ES-I3 (cell line): ENCODE results near the gene TCEAL5.
A peak's percentile ranks its signal among the peaks of the same experiment; 100 is the strongest.
"Not testable (repeated sequence)": the region's sequence is repeated elsewhere in the genome, so short reads cannot be mapped to it uniquely, and the experiment has no call there.

Source experiments
- H3K36me3 ChIP-seq: 2 replicates; pipeline ENCODE4 v1.6.1; 2013; ENCODE audit warnings: mild to moderate bottlenecking, low read length, control low read depth, moderate library complexity; ENCODE audit not compliant: insufficient read depth
- H3K4me1 ChIP-seq: 2 replicates; pipeline ENCODE4 v1.6.1; 2013; ENCODE audit warnings: mild to moderate bottlenecking, control low read depth, low read length; ENCODE audit not compliant: insufficient read depth
- H3K9ac ChIP-seq: 2 replicates; pipeline ENCODE4 v1.6.1; 2013; ENCODE audit warnings: low read depth, mild to moderate bottlenecking, low read length, moderate library complexity
- H3K9me3 ChIP-seq: 2 replicates; pipeline ENCODE4 v1.6.1; 2013; ENCODE audit warnings: mild to moderate bottlenecking, low read length, moderate library complexity; ENCODE audit not compliant: control insufficient read depth, insufficient read depth

Gene TCEAL5

GRCh38 chrX:103276581-103277002, at the start of gene TCEAL5:
TCEAL5 (minus strand) TSS chrX:103276750; CDS start chrX:103274563, 2,187 bp downstream.
- Histone ChIP-seq H3K36me3 (no peaks in the 10 kb centered on the region), H3K9ac (peak within 1 kb of the TSS; percentile 43; the same call in 1 of the 2 replicates), H3K9me3 (no peaks in the 10 kb centered on the region; the same call in 1 of the 2 replicates), H3K4me1 (peaks cover 4% of the 10 kb centered on the region)

- Histone ChIP-seq H3K36me3 (peaks cover 4% of the 10 kb centered on the region), H3K9ac (peak overlapping the region; percentile 92; the same call in 1 of the 2 replicates), H3K9me3 (no peaks in the 10 kb centered on the region), H3K4me1 (no peaks in the 10 kb centered on the region)
Measured at GRCh38 chrX:103311399-103311780, 34.8 kb upstream of the TCEAL5 start.

- Histone ChIP-seq H3K36me3 (peaks cover 4% of the 10 kb centered on the region), H3K9ac (peak within 1 kb of the TSS; percentile 92), H3K9me3 (no peaks in the 10 kb centered on the region), H3K4me1 (no peaks in the 10 kb centered on the region)
Measured at GRCh38 chrX:103310555-103311398, 34.2 kb upstream of the TCEAL5 start, which contains the start of gene BEX2. BEX2 (minus strand) TSS chrX:103310990; CDS start chrX:103309976, 1,014 bp downstream.

- H3K9ac ChIP-seq: peak overlapping the region; percentile 92
- H3K4me1 ChIP-seq: no peaks in the 10 kb centered on the region
- peaks cover 4% of the 10 kb centered on the region for H3K36me3 ChIP-seq
- H3K9me3 ChIP-seq: no peaks in the 10 kb centered on the region
Measured at GRCh38 chrX:103309860-103310554, 33.5 kb upstream of the TCEAL5 start.

GRCh38 chrX:103305666-103306065, 29.1 kb upstream of the TCEAL5 start:
- H3K4me1 ChIP-seq: not testable (repeated sequence)

GRCh38 chrX:103304705-103305104, 28.2 kb upstream of the TCEAL5 start:
- no peak overlapping the region for H3K9ac ChIP-seq
- H3K9me3 ChIP-seq: no peaks in the 10 kb centered on the region; the same call in 1 of the 2 replicates
- H3K4me1 ChIP-seq: no peaks in the 10 kb centered on the region
- H3K36me3 ChIP-seq: peaks cover 4% of the 10 kb centered on the region

More at GRCh38 chrX:103305666-103306065, 29.1 kb upstream of the TCEAL5 start:
- H3K36me3 ChIP-seq, H3K9ac ChIP-seq, H3K9me3 ChIP-seq: not testable (repeated sequence)

GRCh38 chrX:103293118-103293517, 16.6 kb upstream of the TCEAL5 start:
- H3K9me3 ChIP-seq: no peaks in the 10 kb centered on the region; the same call in 1 of the 2 replicates
- H3K9ac ChIP-seq: no peak overlapping the region
- peaks cover 9% of the 10 kb centered on the region for H3K4me1 ChIP-seq
- H3K36me3 ChIP-seq: no peaks in the 10 kb centered on the region

- no peaks in the 10 kb centered on the region; the same call in 1 of the 2 replicates for H3K9me3 ChIP-seq
- H3K4me1 ChIP-seq: peaks cover 4% of the 10 kb centered on the region
- H3K36me3 ChIP-seq: no peaks in the 10 kb centered on the region
- H3K9ac ChIP-seq: no peak overlapping the region
Measured at GRCh38 chrX:103279624-103280023, 3.1 kb upstream of the TCEAL5 start.

GRCh38 chrX:103275947-103276567, 493 bp downstream of the TCEAL5 start:
- no peaks in the 10 kb centered on the region for H3K36me3 ChIP-seq
- peak overlapping the region; percentile 43; the same call in 1 of the 2 replicates for H3K9ac ChIP-seq
- peaks cover 4% of the 10 kb centered on the region for H3K4me1 ChIP-seq
- no peaks in the 10 kb centered on the region for H3K9me3 ChIP-seq

GRCh38 chrX:103274284-103274683, 2.3 kb downstream of the TCEAL5 start:
- no peak overlapping the region for H3K9ac ChIP-seq
- H3K36me3 ChIP-seq: no peaks in the 10 kb centered on the region
- no peaks in the 10 kb centered on the region for H3K9me3 ChIP-seq
- H3K4me1 ChIP-seq: peaks cover 4% of the 10 kb centered on the region

- peaks cover 3% of the 10 kb centered on the region; the same call in 1 of the 2 replicates for H3K36me3 ChIP-seq
- no peak overlapping the region for H3K9ac ChIP-seq
- no peaks in the 10 kb centered on the region for H3K9me3 ChIP-seq
- H3K4me1 ChIP-seq: peaks cover under 1% of the 10 kb centered on the region
Measured at GRCh38 chrX:103258275-103258674, 18.3 kb downstream of the TCEAL5 start.

GRCh38 chrX:103256651-103257050, 19.9 kb downstream of the TCEAL5 start:
- Histone ChIP-seq H3K9ac (no peak overlapping the region), H3K4me1 (peaks cover 12% of the 10 kb centered on the region), H3K36me3 (peaks cover 15% of the 10 kb centered on the region), H3K9me3 (no peaks in the 10 kb centered on the region)

- Histone ChIP-seq H3K36me3 (peaks cover 15% of the 10 kb centered on the region), H3K9ac (peak within 1 kb of the TSS; percentile 81), H3K9me3 (no peaks in the 10 kb centered on the region), H3K4me1 (peaks cover 12% of the 10 kb centered on the region)
Measured at GRCh38 chrX:103254921-103255493, 21.5 kb downstream of the TCEAL5 start, which contains the start of gene TCEAL8. TCEAL8 (minus strand) TSS chrX:103255155; CDS start chrX:103253979, 1,176 bp downstream.
